A549 (cell line): Measurements from ENCODE around the gene SIK2. TPM values are rescaled to one million over a fixed set of nuclear protein-coding genes. Genes with fewer than 3 reads are reported as not detected.
A peak's percentile ranks its signal among the peaks of the same experiment; 100 is the strongest.

ENCODE experiments used
- ATAC-seq, 2 experiments: fragments of 200-7000 bp in 1 of 2; fragments of >200 bp in 1 of 2; cut with Nextera tagmentation in 1 of 2; cut with Tn5 transposase in 1 of 2; 3 replicates each; pipeline versions ENCODE4 v1.8.0 to v1.9.1; 2018 to 2020; ENCODE audit warnings: mild to moderate bottlenecking in 1 of 2, moderate library complexity in 1 of 2
- CTCF ChIA-PET: fragments of 300-600 bp; sonication (Branson Sonifier 250); formaldehyde crosslinking; extraction: SDS; loops from one replicate; lab custom pipeline; 2021; ENCODE audit warnings: antibody characterized with exemption, inconsistent platforms; lab: Yijun Ruan, JAX
- POLR2A ChIA-PET: fragments of 350-600 bp; formaldehyde crosslinking; extraction: SDS; loops from one replicate; lab custom pipeline; 2021; ENCODE audit warnings: antibody characterized with exemption, inconsistent platforms; lab: Yijun Ruan, JAX
- DNase-seq, 2 experiments: peaks; one replicate each; pipeline versions ENCODE4 v3.0.0 to v3.0.0-alpha.2; 2011 to 2016; ENCODE audit warnings: low read depth in 1 of 2, low spot score in 1 of 2
- FAIRE-seq: peaks from 2 replicates; lab custom pipeline; 2011; peaks lifted over from hg19 to GRCh38; lab: Jason Lieb, UNC
- H3K27ac ChIP-seq, 2 experiments: fragments of >200 bp; sonication (Bioruptor Twin); formaldehyde crosslinking; 3 replicates each; pipeline ENCODE4 v1.5.1; 2016 to 2017
- H3K4me1 ChIP-seq: fragments of >200 bp; sonication (Bioruptor Twin); formaldehyde crosslinking; 3 replicates; pipeline ENCODE4 v1.6.1; 2016
- H3K4me2 ChIP-seq: fragments of >200 bp; sonication (Bioruptor Twin); formaldehyde crosslinking; 3 replicates; pipeline ENCODE4 v1.6.1; 2016
- H3K4me3 ChIP-seq: fragments of >200 bp; sonication (Bioruptor Twin); formaldehyde crosslinking; 3 replicates; pipeline ENCODE4 v1.5.1; 2016
- H3K9me3 ChIP-seq: fragments of >200 bp; sonication (Bioruptor Twin); formaldehyde crosslinking; 3 replicates; pipeline ENCODE4 v1.6.1; 2016
- CHD2 ChIP-seq: fragments of 150-350 bp; IDR thresholded peaks from 2 replicates; pipeline ENCODE4 v1.6.1; 2014; ENCODE audit warnings: low read length; ENCODE audit not compliant: partially characterized antibody
- EHF ChIP-seq: fragments of 250-450 bp; sonication (Bioruptor Pico); IDR thresholded peaks from 2 replicates; pipeline ENCODE4 v1.5.0; 2020; ENCODE audit warnings: mild to moderate bottlenecking
- EHMT2 ChIP-seq: fragments of 200-600 bp; sonication (generic); IDR thresholded peaks from 2 replicates; pipeline ENCODE4 v1.6.1; 2016; ENCODE audit warnings: antibody characterized with exemption, low read depth, mild to moderate bottlenecking, moderate library complexity
- EP300 ChIP-seq, 2 experiments: fragments of >200 bp; sonication (Bioruptor Twin); formaldehyde crosslinking; IDR thresholded peaks; 2 replicates in 1 of 2; 3 replicates in 1 of 2; pipeline ENCODE4 v1.6.1; 2016 to 2017
- FOSB ChIP-seq: fragments of 250-450 bp; sonication (Bioruptor Pico); IDR thresholded peaks from 2 replicates; pipeline ENCODE4 v1.5.0; 2020; ENCODE audit warnings: mild to moderate bottlenecking, moderate library complexity
- FOSL2 ChIP-seq, 2 experiments: fragments of 450-650 bp in 1 of 2; fragments of >200 bp in 1 of 2; sonication (Bioruptor Twin) in 1 of 2; formaldehyde crosslinking; IDR thresholded peaks; 2 replicates each; pipeline versions ENCODE4 v1.5.0 to v1.6.1; 2016 to 2020; ENCODE audit warnings: mild to moderate bottlenecking in 1 of 2, moderate library complexity in 1 of 2
- GATA3 ChIP-seq: IDR thresholded peaks from 2 replicates; pipeline ENCODE4 v1.6.1; 2012; ENCODE audit warnings: borderline replicate concordance
- HDAC2 ChIP-seq: fragments of 200-600 bp; sonication (generic); IDR thresholded peaks from 2 replicates; pipeline ENCODE4 v1.6.1; 2016
- HOXB13 ChIP-seq: fragments of 250-450 bp; sonication (Bioruptor Pico); IDR thresholded peaks from 2 replicates; pipeline ENCODE4 v1.5.0; 2020; ENCODE audit warnings: low read depth, mild to moderate bottlenecking, moderate library complexity
- JUN ChIP-seq, 2 experiments: fragments of >200 bp; sonication (Bioruptor Twin); formaldehyde crosslinking; IDR thresholded peaks; 2 replicates in 1 of 2; 3 replicates in 1 of 2; pipeline ENCODE4 v1.6.1; 2016 to 2017
- JUNB ChIP-seq: fragments of >200 bp; sonication (Bioruptor Twin); formaldehyde crosslinking; IDR thresholded peaks from 2 replicates; pipeline ENCODE4 v1.6.1; 2016
- KDM5A ChIP-seq: fragments of 200-600 bp; sonication (generic); IDR thresholded peaks from 2 replicates; pipeline ENCODE4 v1.6.1; 2016; ENCODE audit warnings: antibody characterized with exemption, mild to moderate bottlenecking
- MAZ ChIP-seq: fragments of 150-350 bp; IDR thresholded peaks from 2 replicates; pipeline ENCODE4 v1.6.1; 2014; ENCODE audit warnings: antibody characterized with exemption, low read depth, low read length, borderline replicate concordance
- NFE2L2 ChIP-seq: fragments of 150-350 bp; conservative IDR thresholded peaks from 2 replicates; pipeline ENCODE4 v1.6.1; 2014; ENCODE audit warnings: low read length
- PHF8 ChIP-seq: fragments of 200-600 bp; sonication (generic); IDR thresholded peaks from 2 replicates; pipeline ENCODE4 v1.6.1; 2016; ENCODE audit warnings: low read depth, mild to moderate bottlenecking, antibody characterized with exemption, moderate library complexity, borderline replicate concordance
- POLR2A ChIP-seq: IDR thresholded peaks from 2 replicates; pipeline ENCODE4 v1.6.1; 2012; ENCODE audit warnings: mild to moderate bottlenecking, low read length
- POLR2AphosphoS2 ChIP-seq: conservative IDR thresholded peaks from 2 replicates; pipeline ENCODE4 v1.6.1; 2012; ENCODE audit warnings: low read length, improper control_type of control experiment, inconsistent platforms
- RCOR1 ChIP-seq: fragments of 150-350 bp; IDR thresholded peaks from 2 replicates; pipeline ENCODE4 v1.6.1; 2014; ENCODE audit warnings: antibody characterized with exemption, low read length, low read depth
- SMC3 ChIP-seq: fragments of >200 bp; sonication (Bioruptor Twin); formaldehyde crosslinking; IDR thresholded peaks from 3 replicates; pipeline ENCODE4 v1.6.1; 2018; ENCODE audit warnings: inconsistent platforms
- TFCP2L1 ChIP-seq: fragments of 250-450 bp; sonication (Bioruptor Pico); IDR thresholded peaks from 2 replicates; pipeline ENCODE4 v1.5.0; 2021; ENCODE audit warnings: mild to moderate bottlenecking
- ZC3H11A ChIP-seq: fragments of 450-650 bp; IDR thresholded peaks from 2 replicates; pipeline ENCODE4 v1.6.1; 2014; ENCODE audit warnings: antibody characterized with exemption, mild to moderate bottlenecking
- ZFP36 ChIP-seq: fragments of 450-650 bp; IDR thresholded peaks from 2 replicates; pipeline ENCODE4 v1.6.1; 2014; ENCODE audit warnings: borderline replicate concordance; ENCODE audit not compliant: partially characterized antibody
- WGBS: methylation state at CpG from one replicate; pipeline ENCODE4 v1.1.6; 2017; ENCODE audit errors: missing lambda C conversion rate; 5-methylcytosine and 5-hydroxymethylcytosine counted together
- polyA plus RNA-seq, 4 experiments: library from polyadenylated mRNA; depleted of rRNA in 3 of 4; stranded (reverse); fragments of >200 nt; fragmentation: RNase III in 1 of 4; extraction: RNeasy Plus Mini Kit Qiagen cat#74134 plus additional on column Dnase treatment in 1 of 4; gene quantifications; 2 replicates in 3 of 4; 3 replicates in 1 of 4; pipeline ENCODE4 v1.2.3, GENCODE V29; 2011 to 2017
- TF ChIP-seq, protein P1 (sequence below): IDR thresholded peaks from 2 replicates; pipeline ENCODE4 v1.6.1; 2012
- TF ChIP-seq, protein P2 (sequence below): fragments of >200 bp; sonication (Bioruptor Twin); formaldehyde crosslinking; IDR thresholded peaks from 3 replicates; pipeline ENCODE4 v1.6.1; 2016
- TF ChIP-seq, protein P3 (sequence below): fragments of 450-650 bp; IDR thresholded peaks from 2 replicates; pipeline ENCODE4 v1.6.1; 2014; ENCODE audit warnings: antibody characterized with exemption
- TF ChIP-seq, protein P4 (sequence below): IDR thresholded peaks from 2 replicates; pipeline ENCODE4 v1.6.1; 2012
- TF ChIP-seq, protein P5 (sequence below): fragments of >200 bp; sonication (Bioruptor Twin); formaldehyde crosslinking; IDR thresholded peaks from 3 replicates; pipeline ENCODE4 v1.5.1; 2016

SIK2 gene
- polyA plus RNA-seq, 2 of the 4 experiments (the other 2 are of a cell fraction): 4.5 to 9.0 TPM

DNA sequence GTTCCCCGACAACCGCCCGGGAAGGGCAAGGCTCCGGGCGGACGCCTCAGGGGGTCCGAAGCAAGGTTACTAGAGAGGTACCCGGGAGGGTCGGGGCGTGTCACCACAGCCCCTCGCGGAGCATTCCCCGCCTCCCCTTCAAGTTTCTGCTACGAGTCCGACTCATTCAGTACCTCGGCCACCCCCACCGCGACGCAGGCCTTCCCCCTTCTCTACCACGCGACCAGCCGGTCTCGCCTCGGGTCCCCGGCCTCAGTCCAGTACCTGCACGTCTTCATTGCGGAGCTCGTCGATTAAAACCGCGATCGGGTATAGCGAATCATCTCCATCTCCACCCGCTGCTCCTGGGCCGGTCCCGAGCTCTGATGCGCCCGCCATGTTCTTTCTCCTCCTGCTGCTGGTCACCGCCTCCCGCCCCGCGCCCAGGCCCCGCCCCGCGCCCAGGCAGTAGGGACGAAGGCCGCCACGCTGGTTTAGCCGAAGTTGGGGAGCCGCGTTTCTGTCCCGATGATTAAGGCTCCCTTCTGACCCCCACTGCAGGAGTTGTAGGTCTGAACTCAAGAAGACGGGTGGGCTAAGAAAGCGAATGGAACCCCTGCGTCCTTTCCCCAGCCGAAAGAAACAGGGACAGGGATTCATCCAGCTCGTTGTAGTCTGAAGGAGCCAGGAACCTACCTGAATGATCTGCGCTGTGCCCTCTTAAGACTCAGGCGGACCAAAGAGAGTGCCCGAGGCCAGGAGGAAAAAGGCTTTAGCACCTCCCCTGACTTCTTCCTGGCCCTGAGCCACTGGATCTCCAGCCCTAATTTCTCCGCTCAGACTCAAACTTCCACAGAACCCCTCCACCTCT is 164.0 kb downstream of the SIK2 start, which contains the start of gene PPP2R1B:
PPP2R1B (minus strand) TSS at position 406 of the 850 bp plus-strand sequence; CDS start at position 378, 28 bp downstream.
- CTCF ChIA-PET: interaction anchor here (0.7 to 5.9 kb wide), 7 partner anchors 12 to 180 kb away, joined by 3 to 49 read pairs (median 5); no protein-coding TSS in a partner anchor
- no peak for FAIRE-seq
- 2% methylated on average over 15 of the region's 61 CpGs for WGBS
- POLR2A ChIA-PET: interaction anchor here (0.6 to 1.4 kb wide), 6 partner anchors 11 to 164 kb away, joined by 3 to 4 read pairs (median 4); no protein-coding TSS in a partner anchor
- H3K4me3 ChIP-seq: peak within 1 kb of the TSS; percentile 97
- H3K4me1 ChIP-seq: peaks cover 13% of the 10 kb centered on the region; the same call in 1 of the 3 replicates
- peak within 1 kb of the TSS; percentile 99 for H3K4me2 ChIP-seq
- ATAC-seq: peak; percentile 96 to 97
- DNase-seq: peak; percentile 62 to 82
- no peaks in the 10 kb centered on the region for H3K9me3 ChIP-seq
- TF ChIP-seq, protein P1, sequence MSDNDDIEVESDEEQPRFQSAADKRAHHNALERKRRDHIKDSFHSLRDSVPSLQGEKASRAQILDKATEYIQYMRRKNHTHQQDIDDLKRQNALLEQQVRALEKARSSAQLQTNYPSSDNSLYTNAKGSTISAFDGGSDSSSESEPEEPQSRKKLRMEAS: peak; percentile 50
- TF ChIP-seq POLR2A (peak; percentile 82), EHF (CRISPR knock-in tag) (no peak), PHF8 (peak; percentile 52), HDAC2 (no peak), ZFP36 (no peak), NFE2L2 (no peak), GATA3 (0 out of 2 replicates have a peak, but pooled peaks have one; percentile 15), POLR2AphosphoS2 (no peak), JUN (IDR thresholded peaks at IDR 0.05) (peak in 1 of 2 experiments; percentile 55; a peak in 2 of 5 replicates), KDM5A (peak; percentile 42; the same call in 1 of the 2 replicates), TFCP2L1 (CRISPR knock-in tag) (no peak), FOSL2 (IDR thresholded peaks at IDR 0.05) (no peak), FOSL2 (CRISPR knock-in tag; IDR thresholded peaks at IDR 0.05) (no peak), RCOR1 (no peak), JUNB (no peak), HOXB13 (no peak), ZC3H11A (no peak), MAZ (no peak)
- TF ChIP-seq, protein P2, sequence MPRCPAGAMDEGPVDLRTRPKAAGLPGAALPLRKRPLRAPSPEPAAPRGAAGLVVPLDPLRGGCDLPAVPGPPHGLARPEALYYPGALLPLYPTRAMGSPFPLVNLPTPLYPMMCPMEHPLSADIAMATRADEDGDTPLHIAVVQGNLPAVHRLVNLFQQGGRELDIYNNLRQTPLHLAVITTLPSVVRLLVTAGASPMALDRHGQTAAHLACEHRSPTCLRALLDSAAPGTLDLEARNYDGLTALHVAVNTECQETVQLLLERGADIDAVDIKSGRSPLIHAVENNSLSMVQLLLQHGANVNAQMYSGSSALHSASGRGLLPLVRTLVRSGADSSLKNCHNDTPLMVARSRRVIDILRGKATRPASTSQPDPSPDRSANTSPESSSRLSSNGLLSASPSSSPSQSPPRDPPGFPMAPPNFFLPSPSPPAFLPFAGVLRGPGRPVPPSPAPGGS: peak; percentile 75; the same call in 1 of the 3 replicates
- H3K27ac ChIP-seq: peak within 1 kb of the TSS; percentile 79 to 94

DNA sequence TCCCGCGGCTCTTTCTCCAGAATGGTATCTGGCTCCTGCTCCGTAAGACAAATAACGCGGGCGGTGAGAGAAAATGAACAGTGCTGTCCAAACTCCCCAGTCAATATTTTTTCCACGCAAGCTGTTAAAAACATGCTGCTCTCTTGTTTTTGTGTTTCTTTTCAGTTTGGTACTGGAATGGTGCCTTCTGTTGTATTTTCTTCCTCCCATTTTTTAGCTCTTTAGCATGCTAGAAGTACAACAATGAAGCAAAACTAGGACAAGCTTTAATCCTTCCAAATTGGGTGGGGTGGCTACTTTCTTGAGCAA is 164.5 kb downstream of the SIK2 start:
- Histone ChIP-seq H3K4me3 (peak overlapping the region; percentile 97), H3K4me1 (peaks cover 13% of the 10 kb centered on the region; the same call in 1 of the 3 replicates), H3K4me2 (peak overlapping the region; percentile 80), H3K9me3 (no peaks in the 10 kb centered on the region), H3K27ac (peak overlapping the region; percentile 79 to 94)
- WGBS: 7% methylated on average over 7 of the region's 7 CpGs
- TF ChIP-seq, protein P3, sequence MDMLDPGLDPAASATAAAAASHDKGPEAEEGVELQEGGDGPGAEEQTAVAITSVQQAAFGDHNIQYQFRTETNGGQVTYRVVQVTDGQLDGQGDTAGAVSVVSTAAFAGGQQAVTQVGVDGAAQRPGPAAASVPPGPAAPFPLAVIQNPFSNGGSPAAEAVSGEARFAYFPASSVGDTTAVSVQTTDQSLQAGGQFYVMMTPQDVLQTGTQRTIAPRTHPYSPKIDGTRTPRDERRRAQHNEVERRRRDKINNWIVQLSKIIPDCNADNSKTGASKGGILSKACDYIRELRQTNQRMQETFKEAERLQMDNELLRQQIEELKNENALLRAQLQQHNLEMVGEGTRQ: no peak
- TF ChIP-seq EHMT2 (no peak), EP300 (IDR thresholded peaks at IDR 0.05) (no peak), FOSB (no peak), GATA3 (no peak), CHD2 (no peak), SMC3 (no peak), KDM5A (no peak), NFE2L2 (no peak)
- TF ChIP-seq, protein P4, sequence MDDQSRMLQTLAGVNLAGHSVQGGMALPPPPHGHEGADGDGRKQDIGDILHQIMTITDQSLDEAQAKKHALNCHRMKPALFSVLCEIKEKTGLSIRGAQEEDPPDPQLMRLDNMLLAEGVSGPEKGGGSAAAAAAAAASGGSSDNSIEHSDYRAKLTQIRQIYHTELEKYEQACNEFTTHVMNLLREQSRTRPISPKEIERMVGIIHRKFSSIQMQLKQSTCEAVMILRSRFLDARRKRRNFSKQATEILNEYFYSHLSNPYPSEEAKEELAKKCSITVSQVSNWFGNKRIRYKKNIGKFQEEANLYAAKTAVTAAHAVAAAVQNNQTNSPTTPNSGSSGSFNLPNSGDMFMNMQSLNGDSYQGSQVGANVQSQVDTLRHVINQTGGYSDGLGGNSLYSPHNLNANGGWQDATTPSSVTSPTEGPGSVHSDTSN: no peak
- TF ChIP-seq, protein P5, sequence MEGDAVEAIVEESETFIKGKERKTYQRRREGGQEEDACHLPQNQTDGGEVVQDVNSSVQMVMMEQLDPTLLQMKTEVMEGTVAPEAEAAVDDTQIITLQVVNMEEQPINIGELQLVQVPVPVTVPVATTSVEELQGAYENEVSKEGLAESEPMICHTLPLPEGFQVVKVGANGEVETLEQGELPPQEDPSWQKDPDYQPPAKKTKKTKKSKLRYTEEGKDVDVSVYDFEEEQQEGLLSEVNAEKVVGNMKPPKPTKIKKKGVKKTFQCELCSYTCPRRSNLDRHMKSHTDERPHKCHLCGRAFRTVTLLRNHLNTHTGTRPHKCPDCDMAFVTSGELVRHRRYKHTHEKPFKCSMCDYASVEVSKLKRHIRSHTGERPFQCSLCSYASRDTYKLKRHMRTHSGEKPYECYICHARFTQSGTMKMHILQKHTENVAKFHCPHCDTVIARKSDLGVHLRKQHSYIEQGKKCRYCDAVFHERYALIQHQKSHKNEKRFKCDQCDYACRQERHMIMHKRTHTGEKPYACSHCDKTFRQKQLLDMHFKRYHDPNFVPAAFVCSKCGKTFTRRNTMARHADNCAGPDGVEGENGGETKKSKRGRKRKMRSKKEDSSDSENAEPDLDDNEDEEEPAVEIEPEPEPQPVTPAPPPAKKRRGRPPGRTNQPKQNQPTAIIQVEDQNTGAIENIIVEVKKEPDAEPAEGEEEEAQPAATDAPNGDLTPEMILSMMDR: no peak
- CTCF ChIA-PET: interaction anchor here (0.7 to 5.9 kb wide), 7 partner anchors 11 to 180 kb away, joined by 3 to 49 read pairs (median 5); no protein-coding TSS in a partner anchor
- DNase-seq (no peak), FAIRE-seq (no peak), ATAC-seq (peak; percentile 3 to 66; a peak in 4 of 6 replicates)
- POLR2A ChIA-PET: interaction anchor here (1.0 to 1.4 kb wide), 4 partner anchors 11 to 165 kb away, joined by 3 to 4 read pairs (median 4); no protein-coding TSS in a partner anchor
